K562 (cell line): ENCODE results near the gene BLM. TPM values are rescaled to one million over a fixed set of nuclear protein-coding genes. Genes with fewer than 3 reads are reported as not detected.

Source experiments
- ATAC-seq: fragments of 200-7000 bp; cut with Tn5 transposase; 3 replicates; pipeline ENCODE4 v1.9.1; 2020; ENCODE audit warnings: moderate library complexity
- BruUV-seq: library from RNA; stranded (reverse); fragments of 400-500 nt; replicated peaks from 2 replicates; lab custom pipeline; 2021; lab: Mats Ljungman, UMichigan
- CTCF ChIA-PET: fragments of 300-600 bp; formaldehyde crosslinking; extraction: SDS; loops from one replicate; lab custom pipeline; 2021; ENCODE audit warnings: low intra/inter-chr PET ratio; lab: Yijun Ruan, JAX
- POLR2A ChIA-PET: fragments of 300-600, 350-650 bp; sonication (Branson Sonifier 250); formaldehyde crosslinking; extraction: SDS; loops from one replicate; lab custom pipeline; 2021; ENCODE audit warnings: antibody characterized with exemption, inconsistent platforms; lab: Yijun Ruan, JAX
- DNase-seq, 4 experiments: peaks; one replicate each; pipeline versions ENCODE4 v3.0.0 to v3.0.0-alpha.2; 2011 to 2018; ENCODE audit warnings: low spot score in 3 of 4, mixed read lengths in 3 of 4; ENCODE audit errors: extremely low read depth in 1 of 4
- FAIRE-seq: peaks from 2 replicates; lab custom pipeline; 2011; peaks lifted over from hg19 to GRCh38; lab: Jason Lieb, UNC
- H2AFZ ChIP-seq: 2 replicates; pipeline ENCODE4 v1.6.0; 2011; ENCODE audit warnings: low read depth, low read length, control low read depth, inconsistent platforms
- H3K27ac ChIP-seq: fragments of 200-600 bp; 3 replicates; pipeline ENCODE4 v1.8.0; 2011; ENCODE audit warnings: low read depth, mild to moderate bottlenecking, control low read depth, inconsistent platforms, low read length, moderate library complexity, mixed read lengths; ENCODE audit errors: extremely low read depth
- H3K27me3 ChIP-seq, 2 experiments: fragments of 300-600 bp in 1 of 2; 2 replicates in 1 of 2; 3 replicates in 1 of 2; pipeline versions ENCODE4 v1.6.0 to v1.8.0; 2011; ENCODE audit warnings: inconsistent platforms in 2 of 2, low read length in 2 of 2, mild to moderate bottlenecking in 1 of 2, mixed read lengths in 1 of 2, moderate library complexity in 1 of 2; ENCODE audit not compliant: control insufficient read depth in 2 of 2, insufficient read depth in 2 of 2
- H3K36me3 ChIP-seq: fragments of 300-600 bp; 3 replicates; pipeline ENCODE4 v1.8.0; 2011; ENCODE audit warnings: mild to moderate bottlenecking, low read length, inconsistent platforms; ENCODE audit not compliant: control insufficient read depth, insufficient read depth
- H3K4me1 ChIP-seq, 2 experiments: fragments of 200-600 bp in 1 of 2; replicated peaks in 1 of 2; 2 replicates in 1 of 2; 3 replicates in 1 of 2; pipeline versions ENCODE4 v1.5.1 to v1.8.0; 2011; ENCODE audit warnings: inconsistent platforms in 2 of 2, low read length in 2 of 2, mild to moderate bottlenecking in 1 of 2, mixed read lengths in 1 of 2, moderate library complexity in 1 of 2; ENCODE audit not compliant: control insufficient read depth in 2 of 2, insufficient read depth in 2 of 2
- H3K4me2 ChIP-seq: 2 replicates; pipeline ENCODE4 v1.6.1; 2011; ENCODE audit warnings: low read length, control low read depth, inconsistent platforms, mixed read lengths; ENCODE audit not compliant: insufficient read depth
- H3K4me3 ChIP-seq: fragments of 200-600 bp; sonication (generic), shearing (Covaris generic); 2 replicates; pipeline ENCODE4 v1.5.1; 2016; ENCODE audit warnings: control low read depth, inconsistent platforms
- H3K79me2 ChIP-seq: fragments of 200-600 bp; 3 replicates; pipeline ENCODE4 v1.8.0; 2011; ENCODE audit warnings: low read length, inconsistent platforms; ENCODE audit not compliant: control insufficient read depth, insufficient read depth
- H3K9ac ChIP-seq, 2 experiments: 2 replicates each; pipeline versions ENCODE4 v1.6.0 to v1.6.1; 2011; ENCODE audit warnings: low read depth in 2 of 2, low read length in 2 of 2, control low read depth in 1 of 2, inconsistent platforms in 1 of 2, mild to moderate bottlenecking in 1 of 2, mixed read lengths in 1 of 2; ENCODE audit not compliant: insufficient read depth in 1 of 2
- H3K9me1 ChIP-seq: one replicate; pipeline ENCODE4 v1.6.0; 2011; ENCODE audit warnings: inconsistent platforms, mild to moderate bottlenecking, low read length, moderate library complexity; ENCODE audit not compliant: control insufficient read depth, insufficient read depth
- H3K9me3 ChIP-seq: replicated peaks from 2 replicates; pipeline ENCODE4 v1.5.1; 2011; ENCODE audit warnings: low read depth, low read length, inconsistent platforms; ENCODE audit not compliant: control insufficient read depth, insufficient read depth
- H4K20me1 ChIP-seq: replicated peaks from 2 replicates; pipeline ENCODE4 v1.6.1; 2011; ENCODE audit warnings: low read length, inconsistent platforms, mixed read lengths; ENCODE audit not compliant: control insufficient read depth, insufficient read depth
- DDX20 ChIP-seq: fragments of 450-650 bp; IDR thresholded peaks from 2 replicates; pipeline ENCODE4 v1.6.1; 2016; ENCODE audit warnings: missing genetic modification characterization, low read depth, mild to moderate bottlenecking, missing compliant biosample characterization, moderate library complexity
- ETV5 ChIP-seq: sonication (generic); formaldehyde crosslinking; IDR thresholded peaks from 2 replicates; pipeline ENCODE4 v1.4.0; 2020; ENCODE audit warnings: low read depth, mild to moderate bottlenecking, missing genetic modification reagents
- HDAC6 ChIP-seq: IDR thresholded peaks from 2 replicates; pipeline ENCODE4 v1.6.1; 2012; ENCODE audit warnings: low read depth, mild to moderate bottlenecking, control low read depth, inconsistent platforms, low read length, moderate library complexity
- MCM7 ChIP-seq, 2 experiments: fragments of 450-650 bp; IDR thresholded peaks; 2 replicates each; pipeline ENCODE4 v1.6.1; 2016 to 2018
- MIER1 ChIP-seq: fragments of 450-650 bp; IDR thresholded peaks from 2 replicates; pipeline ENCODE4 v1.6.1; 2016; ENCODE audit warnings: antibody characterized with exemption, mild to moderate bottlenecking, low read depth
- MTA3 ChIP-seq: fragments of 450-650 bp; formaldehyde crosslinking; IDR thresholded peaks from 2 replicates; pipeline ENCODE4 v1.6.1; 2017; ENCODE audit warnings: mild to moderate bottlenecking, borderline replicate concordance
- POU5F1 ChIP-seq: fragments of 150-350 bp; IDR thresholded peaks from 2 replicates; pipeline ENCODE4 v1.6.1; 2014; ENCODE audit warnings: borderline replicate concordance, low read length, low read depth, mild to moderate bottlenecking; ENCODE audit not compliant: partially characterized antibody
- SAFB2 ChIP-seq: fragments of 200-400 bp; formaldehyde crosslinking; IDR thresholded peaks from 2 replicates; pipeline ENCODE4 v1.6.1; 2018; ENCODE audit warnings: borderline replicate concordance, low read length, low read depth, moderate library complexity; ENCODE audit not compliant: severe bottlenecking
- SMARCE1 ChIP-seq: fragments of 450-650 bp; IDR thresholded peaks from 2 replicates; pipeline ENCODE4 v1.7.1; 2016; ENCODE audit warnings: mild to moderate bottlenecking
- ZNF695 ChIP-seq: fragments of 450-650 bp; formaldehyde crosslinking; IDR thresholded peaks from 2 replicates; pipeline ENCODE4 v1.4.0; 2020; ENCODE audit warnings: mild to moderate bottlenecking, moderate library complexity
- WGBS: fragments of 100-300 bp; shearing (Covaris generic); methylation state at CpG from one replicate; pipeline ENCODE4 v1.1.6; 2016; ENCODE audit warnings: low coverage, mixed read lengths; ENCODE audit not compliant: insufficient coverage; ENCODE audit errors: missing lambda C conversion rate; 5-methylcytosine and 5-hydroxymethylcytosine counted together
- in situ Hi-C: fragments of 300-500 bp; cut with MboI; formaldehyde crosslinking; loops from 4 replicates; pipeline ENCODE4 v1.15.0; 2018; ENCODE audit warnings: inconsistent platforms, mixed read lengths
- intact Hi-C: fragments of 100-400 bp; cut with micrococcal nuclease; formaldehyde crosslinking; loops from 2 replicates; pipeline ENCODE4 v1.14.2; 2022
- polyA plus RNA-seq, 8 experiments: library from polyadenylated mRNA; depleted of rRNA in 4 of 8; stranded (reverse) in 5 of 8; unstranded in 3 of 8; fragments of >200 nt; fragmentation: Nextera tagmentation in 2 of 8; fragmentation: Illumina TruSeq in 1 of 8; extraction: Ambion mirVana in 2 of 8; extraction: Trizol in 1 of 8; gene quantifications; 2 replicates each; pipeline versions ENCODE4 v1.2.1 to v1.2.3, GENCODE V29; 2011 to 2014; ENCODE audit warnings: inconsistent platforms in 1 of 8, missing spikeins in 1 of 8
- total RNA-seq, 7 experiments: library from RNA; depleted of rRNA in 6 of 7; stranded (reverse); fragments of >200 nt in 6 of 7; fragmentation: Illumina TruSeq in 2 of 7; extraction: Trizol in 2 of 7; gene quantifications; 2 replicates each; pipeline versions ENCODE4 v1.2.1 to v1.2.3, GENCODE V29; 2011 to 2021; ENCODE audit warnings: low replicate concordance in 1 of 7
- TF ChIP-seq, protein P1 (sequence below), 2 experiments: IDR thresholded peaks; 2 replicates each; pipeline ENCODE4 v1.6.1; 2011; ENCODE audit warnings: borderline replicate concordance in 1 of 2, control low read depth in 1 of 2, low read depth in 1 of 2, low read length in 1 of 2, mild to moderate bottlenecking in 1 of 2, mixed read lengths in 1 of 2, moderate library complexity in 1 of 2; ENCODE audit not compliant: insufficient read depth in 1 of 2, insufficient read length in 1 of 2, poor library complexity in 1 of 2, severe bottlenecking in 1 of 2; ENCODE audit errors: extremely low read depth in 1 of 2
- TF ChIP-seq, protein P2 (sequence below): fragments of 250-450 bp; sonication (Bioruptor Pico); IDR thresholded peaks from 2 replicates; pipeline ENCODE4 v1.4.0; 2020

BLM gene
- total and polyA plus RNA-seq, 9 of the 15 experiments (the other 6 are each of a cell fraction or from before 2014, with no cell fraction given): 21.0 to 56.0 (median 43.9) TPM

DNA sequence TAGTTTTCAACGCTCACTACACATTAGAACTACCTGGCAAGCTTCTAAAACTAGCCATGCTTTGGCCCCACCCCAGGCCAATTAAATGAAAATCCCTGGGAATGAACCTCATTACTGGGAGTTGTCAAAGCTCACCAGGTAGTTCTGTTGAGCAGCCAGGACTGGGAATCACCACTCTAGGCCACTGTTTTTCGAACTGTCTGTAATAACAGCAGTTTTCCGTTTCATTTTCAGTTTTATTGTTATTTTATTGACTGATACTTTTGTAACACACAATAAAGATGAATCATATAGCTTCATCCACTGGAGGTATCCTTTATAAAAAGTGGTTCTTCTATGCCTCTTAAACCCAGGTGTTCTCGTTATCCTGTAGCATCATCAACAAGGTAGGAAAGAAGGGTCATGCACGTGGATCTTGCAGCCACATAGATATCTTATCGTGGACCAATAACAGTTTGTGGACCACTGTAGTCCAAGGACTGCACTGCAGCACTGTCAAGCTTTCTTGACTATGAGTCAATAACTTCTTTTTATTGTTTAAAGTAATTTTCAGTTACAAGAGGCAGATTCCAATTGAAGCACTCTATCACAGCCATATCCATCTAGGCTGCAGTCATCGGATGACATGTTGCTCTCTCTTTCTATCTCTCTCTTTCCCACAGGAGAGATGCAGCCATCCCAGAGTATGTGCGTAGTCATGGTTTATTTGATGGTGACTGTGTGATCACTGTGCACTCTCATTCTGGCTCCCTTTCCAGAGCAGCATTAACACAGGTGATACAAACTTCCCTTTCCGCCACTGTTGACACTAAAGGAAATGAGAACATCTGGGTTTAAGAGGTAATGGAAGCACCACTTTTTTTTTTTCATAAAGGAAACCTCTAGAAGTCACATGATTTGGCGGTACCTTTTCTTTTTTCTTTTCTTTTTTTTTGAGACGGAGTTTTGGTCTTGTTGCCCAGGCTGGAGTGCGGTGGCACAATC, 39.0 kb upstream of the BLM start (continued):
- no peak for TF ChIP-seq ETV5 (CRISPR knock-in tag)
- no peak for TF ChIP-seq SAFB2
- no peak for TF ChIP-seq POU5F1

DNA sequence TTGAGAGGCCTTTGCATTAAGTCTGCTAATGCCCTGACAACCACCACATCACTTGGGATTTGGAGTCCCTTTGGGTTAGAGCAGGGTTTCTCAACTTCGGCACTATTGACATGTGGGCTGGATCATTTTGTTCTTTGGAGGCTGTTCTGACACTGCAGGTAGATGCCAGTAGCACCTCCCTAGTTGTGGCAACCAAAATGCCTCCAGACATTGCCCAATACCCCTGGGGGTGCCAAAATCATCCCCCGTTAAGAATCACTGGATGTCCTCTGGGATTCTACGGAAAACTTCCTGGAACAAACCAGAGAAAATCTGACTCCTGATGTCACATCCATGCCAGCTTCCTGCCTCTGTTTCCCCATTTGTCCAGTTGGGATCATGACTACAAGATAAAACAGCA, 37.2 kb upstream of the BLM start:
- H3K4me1 ChIP-seq: peaks cover 7 to 11% of the 10 kb centered on the region in 2 experiments; a peak in 4 of 5 replicates
- no peaks in the 10 kb centered on the region for H3K9me3 ChIP-seq
- in situ Hi-C loops (no loop called here), intact Hi-C loops (no loop called here)
- ChIA-PET POLR2A (no interaction called here), CTCF (no interaction called here)
- H3K36me3 ChIP-seq: no peaks in the 10 kb centered on the region
- no peaks in the 10 kb centered on the region for H4K20me1 ChIP-seq
- H3K9ac ChIP-seq: no peak overlapping the region
- H3K9me1 ChIP-seq: no peaks in the 10 kb centered on the region
- no peak overlapping the region for H2AFZ ChIP-seq
- ATAC-seq: no peak
- no peak for DNase-seq
- no peak overlapping the region for H3K4me2 ChIP-seq
- WGBS: 55% methylated on average over 3 of the region's 3 CpGs
- FAIRE-seq: no peak
- no TSS peak for BruUV-seq
- H3K27me3 ChIP-seq: no peaks in the 10 kb centered on the region
- H3K4me3 ChIP-seq: no peak overlapping the region
- H3K79me2 ChIP-seq: no peaks in the 10 kb centered on the region
- H3K27ac ChIP-seq: no peak overlapping the region
- no peak for TF ChIP-seq MCM7 (IDR thresholded peaks at IDR 0.05)
- no peak for TF ChIP-seq MIER1
- no peak for TF ChIP-seq MTA3
- no peak for TF ChIP-seq ZNF695 (CRISPR knock-in tag)
- TF ChIP-seq, protein P1, sequence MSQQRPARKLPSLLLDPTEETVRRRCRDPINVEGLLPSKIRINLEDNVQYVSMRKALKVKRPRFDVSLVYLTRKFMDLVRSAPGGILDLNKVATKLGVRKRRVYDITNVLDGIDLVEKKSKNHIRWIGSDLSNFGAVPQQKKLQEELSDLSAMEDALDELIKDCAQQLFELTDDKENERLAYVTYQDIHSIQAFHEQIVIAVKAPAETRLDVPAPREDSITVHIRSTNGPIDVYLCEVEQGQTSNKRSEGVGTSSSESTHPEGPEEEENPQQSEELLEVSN (IDR thresholded peaks at IDR 0.05; ENCODE audit: borderline replicate concordance in 1 of 2, extremely low read depth in 1 of 2, insufficient read depth in 1 of 2, insufficient read length in 1 of 2, low read depth in 1 of 2, low read length in 1 of 2, poor library complexity in 1 of 2, severe bottlenecking in 1 of 2): no peak
- no peak for TF ChIP-seq SMARCE1
- no peak for TF ChIP-seq DDX20 (tag)
- TF ChIP-seq HDAC6: no peak
- TF ChIP-seq, protein P2, sequence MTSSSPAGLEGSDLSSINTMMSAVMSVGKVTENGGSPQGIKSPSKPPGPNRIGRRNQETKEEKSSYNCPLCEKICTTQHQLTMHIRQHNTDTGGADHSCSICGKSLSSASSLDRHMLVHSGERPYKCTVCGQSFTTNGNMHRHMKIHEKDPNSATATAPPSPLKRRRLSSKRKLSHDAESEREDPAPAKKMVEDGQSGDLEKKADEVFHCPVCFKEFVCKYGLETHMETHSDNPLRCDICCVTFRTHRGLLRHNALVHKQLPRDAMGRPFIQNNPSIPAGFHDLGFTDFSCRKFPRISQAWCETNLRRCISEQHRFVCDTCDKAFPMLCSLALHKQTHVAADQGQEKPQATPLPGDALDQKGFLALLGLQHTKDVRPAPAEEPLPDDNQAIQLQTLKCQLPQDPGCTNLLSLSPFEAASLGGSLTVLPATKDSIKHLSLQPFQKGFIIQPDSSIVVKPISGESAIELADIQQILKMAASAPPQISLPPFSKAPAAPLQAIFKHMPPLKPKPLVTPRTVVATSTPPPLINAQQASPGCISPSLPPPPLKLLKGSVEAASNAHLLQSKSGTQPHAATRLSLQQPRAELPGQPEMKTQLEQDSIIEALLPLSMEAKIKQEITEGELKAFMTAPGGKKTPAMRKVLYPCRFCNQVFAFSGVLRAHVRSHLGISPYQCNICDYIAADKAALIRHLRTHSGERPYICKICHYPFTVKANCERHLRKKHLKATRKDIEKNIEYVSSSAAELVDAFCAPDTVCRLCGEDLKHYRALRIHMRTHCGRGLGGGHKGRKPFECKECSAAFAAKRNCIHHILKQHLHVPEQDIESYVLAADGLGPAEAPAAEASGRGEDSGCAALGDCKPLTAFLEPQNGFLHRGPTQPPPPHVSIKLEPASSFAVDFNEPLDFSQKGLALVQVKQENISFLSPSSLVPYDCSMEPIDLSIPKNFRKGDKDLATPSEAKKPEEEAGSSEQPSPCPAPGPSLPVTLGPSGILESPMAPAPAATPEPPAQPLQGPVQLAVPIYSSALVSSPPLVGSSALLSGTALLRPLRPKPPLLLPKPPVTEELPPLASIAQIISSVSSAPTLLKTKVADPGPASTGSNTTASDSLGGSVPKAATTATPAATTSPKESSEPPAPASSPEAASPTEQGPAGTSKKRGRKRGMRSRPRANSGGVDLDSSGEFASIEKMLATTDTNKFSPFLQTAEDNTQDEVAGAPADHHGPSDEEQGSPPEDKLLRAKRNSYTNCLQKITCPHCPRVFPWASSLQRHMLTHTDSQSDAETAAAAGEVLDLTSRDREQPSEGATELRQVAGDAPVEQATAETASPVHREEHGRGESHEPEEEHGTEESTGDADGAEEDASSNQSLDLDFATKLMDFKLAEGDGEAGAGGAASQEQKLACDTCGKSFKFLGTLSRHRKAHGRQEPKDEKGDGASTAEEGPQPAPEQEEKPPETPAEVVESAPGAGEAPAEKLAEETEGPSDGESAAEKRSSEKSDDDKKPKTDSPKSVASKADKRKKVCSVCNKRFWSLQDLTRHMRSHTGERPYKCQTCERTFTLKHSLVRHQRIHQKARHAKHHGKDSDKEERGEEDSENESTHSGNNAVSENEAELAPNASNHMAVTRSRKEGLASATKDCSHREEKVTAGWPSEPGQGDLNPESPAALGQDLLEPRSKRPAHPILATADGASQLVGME (CRISPR knock-in tag): no peak
